ENCODE measurements around the gene ATP5MC2.
"Not testable (repeated sequence)": the region's sequence is repeated elsewhere in the genome, so short reads cannot be mapped to it uniquely, and the experiment has no call there.

ATP5MC2 gene

GRCh38 chr12:53646300-53646699, 29.6 kb downstream of the ATP5MC2 start:
- not testable (repeated sequence) for DNase-seq (ENCODE audit: low read depth in 2 of 2)

DNA sequence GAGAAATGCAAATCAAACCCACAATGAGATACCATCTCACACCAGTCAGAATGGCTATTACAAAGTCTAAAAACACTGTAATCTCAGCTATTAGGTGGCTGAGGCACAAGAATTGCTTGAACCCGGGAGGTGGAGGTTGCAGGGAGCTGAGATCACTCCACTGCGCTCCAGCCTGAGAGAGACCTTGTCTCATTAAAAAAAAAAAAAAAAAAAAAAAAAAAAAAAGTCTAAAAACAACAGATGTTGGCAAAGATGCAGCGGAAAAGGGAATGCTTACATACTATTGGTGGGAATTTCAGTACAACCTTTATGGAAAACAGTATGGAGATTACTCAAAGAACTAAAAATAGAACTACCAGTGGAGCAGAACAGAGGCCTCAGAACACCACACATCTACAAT, 30.7 kb downstream of the ATP5MC2 start:
- no peak for DNase-seq (ENCODE audit: low read depth in 2 of 2)

- DNase-seq (ENCODE audit: low read depth in 2 of 2) = no peak
These were observed 31.8 kb downstream of the ATP5MC2 start for GRCh38 chr12:53644133-53644532.

- DNase-seq (ENCODE audit: low read depth in 2 of 2) = no peak
These were observed 32.5 kb downstream of the ATP5MC2 start for GRCh38 chr12:53643232-53643979.

- DNase-seq (ENCODE audit: low read depth in 2 of 2) = no peak
These were observed 37.8 kb downstream of the ATP5MC2 start for GRCh38 chr12:53638057-53638456.

GRCh38 chr12:53636641-53637040, 39.2 kb downstream of the ATP5MC2 start:
- no peak for DNase-seq (ENCODE audit: low read depth in 2 of 2)

- not testable (repeated sequence) for DNase-seq (ENCODE audit: low read depth in 2 of 2)
These were observed 40.2 kb downstream of the ATP5MC2 start for GRCh38 chr12:53635708-53636107.

GRCh38 chr12:53631721-53632120, 44.2 kb downstream of the ATP5MC2 start:
- no peak for DNase-seq (ENCODE audit: low read depth in 2 of 2)

DNA sequence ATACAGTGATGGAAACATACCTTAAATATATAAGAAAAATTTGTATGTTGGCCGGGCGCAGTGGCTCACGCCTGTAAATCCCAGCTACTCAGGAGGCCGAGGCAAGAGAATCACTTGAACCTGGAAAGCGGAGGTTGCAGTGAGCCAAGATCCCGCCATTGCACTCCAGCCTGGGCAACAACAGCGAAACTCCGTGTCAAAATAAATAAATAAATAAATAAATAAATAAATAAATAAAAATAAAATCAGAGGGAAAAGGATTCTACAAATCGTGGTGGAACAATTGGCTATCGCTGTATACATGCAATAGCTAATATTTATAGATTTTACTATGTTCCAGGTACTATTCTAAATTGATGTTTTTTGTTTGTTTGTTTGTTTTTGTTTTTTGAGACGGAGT, 48.0 kb downstream of the ATP5MC2 start:
- no peak for DNase-seq (ENCODE audit: low read depth in 2 of 2)

DNA sequence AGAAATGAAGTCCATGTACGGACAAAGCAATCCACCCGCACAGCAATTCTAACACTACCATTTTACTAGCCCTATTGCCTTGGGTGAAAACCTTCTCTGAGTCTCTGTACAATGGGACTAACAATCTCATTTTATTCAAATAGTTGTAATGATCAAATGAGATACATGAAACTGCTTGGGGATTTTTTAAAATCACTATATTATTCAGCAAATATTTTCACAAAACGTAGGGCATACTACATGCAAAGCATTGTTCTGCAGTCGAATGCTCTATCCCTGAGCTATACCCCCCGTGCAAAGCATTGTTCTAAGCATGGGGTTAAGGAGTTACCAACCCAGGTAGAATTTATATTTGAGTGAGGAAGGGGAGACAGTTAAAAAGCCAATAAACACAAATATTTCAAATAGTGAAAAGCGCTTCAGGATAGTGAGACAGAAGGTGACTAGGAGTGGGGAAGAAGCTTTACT, 49.1 kb downstream of the ATP5MC2 start:
- no peak for DNase-seq (ENCODE audit: low read depth in 2 of 2)

DNA sequence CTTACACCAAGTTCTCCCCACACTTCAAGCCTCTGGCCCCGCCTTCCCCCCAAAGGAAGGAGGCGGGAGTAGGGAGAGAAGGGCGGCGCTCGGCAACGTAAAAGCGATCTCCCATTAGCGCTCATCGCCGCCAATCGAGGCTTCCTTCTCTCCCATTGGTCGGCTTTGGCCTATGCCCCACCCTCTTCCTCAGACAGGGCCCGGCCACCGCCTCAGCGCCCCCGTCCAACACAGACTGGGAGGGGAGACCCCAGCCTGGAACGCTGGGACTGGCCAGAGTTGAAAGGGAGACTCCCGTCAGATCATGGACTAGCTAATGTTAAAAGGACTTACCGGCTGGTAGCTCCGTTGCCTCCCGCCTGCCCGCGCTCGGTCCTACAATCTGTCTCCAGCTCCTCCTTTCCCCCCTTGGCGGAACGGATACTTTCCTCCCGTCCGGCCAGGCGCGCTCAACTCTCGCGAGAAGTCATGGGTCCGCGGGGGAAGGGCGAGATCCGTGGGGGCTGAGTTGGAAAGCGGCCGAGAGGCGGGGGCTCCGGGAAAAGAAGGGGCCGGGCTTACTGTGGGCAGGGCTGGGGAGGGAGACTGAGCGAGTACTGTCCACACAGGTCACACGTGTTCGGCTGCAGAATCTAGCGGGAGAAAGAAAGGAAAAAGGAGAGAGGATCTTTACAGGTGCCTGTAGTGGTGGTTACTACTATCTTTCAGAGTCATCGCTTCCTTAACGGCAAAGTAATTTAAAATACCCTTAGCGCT, 49.8 kb downstream of the ATP5MC2 start, which contains the start of gene ATF7:
Gene ATF7, minus strand, starts transcription at position 437 of the 756 bp plus-strand sequence. CDS start 25,382 bp downstream, outside the sequence.
- peak; percentile 95 to 98 for DNase-seq (ENCODE audit: low read depth in 2 of 2)

DNA sequence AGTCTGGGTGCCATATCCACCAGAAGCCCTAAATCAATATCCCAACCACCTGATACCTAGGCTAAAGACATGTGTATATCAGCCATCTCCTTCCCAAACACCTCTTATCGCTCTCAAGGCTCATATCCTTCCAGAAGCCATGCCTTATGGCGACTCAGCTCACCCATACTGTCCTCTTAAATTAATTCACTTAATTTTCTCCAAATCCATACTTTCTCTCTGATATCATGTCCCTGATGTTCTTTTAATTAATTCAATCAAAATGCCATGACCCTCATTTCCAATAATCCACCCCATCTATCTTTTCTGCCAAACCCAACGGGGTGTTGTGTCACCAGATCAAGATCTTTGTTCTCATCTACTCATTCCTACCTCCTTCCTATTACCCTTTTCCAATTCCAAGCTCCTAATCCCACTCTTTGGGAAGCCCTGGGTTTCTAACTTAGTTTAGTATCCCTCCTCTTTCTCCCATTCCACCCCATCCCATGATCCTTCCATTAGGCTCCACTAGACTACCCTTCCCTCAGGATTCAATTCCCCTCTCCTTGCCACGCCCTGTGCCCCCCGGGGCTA, 50.4 kb downstream of the ATP5MC2 start:
- no peak for DNase-seq (ENCODE audit: low read depth in 2 of 2)

DNA sequence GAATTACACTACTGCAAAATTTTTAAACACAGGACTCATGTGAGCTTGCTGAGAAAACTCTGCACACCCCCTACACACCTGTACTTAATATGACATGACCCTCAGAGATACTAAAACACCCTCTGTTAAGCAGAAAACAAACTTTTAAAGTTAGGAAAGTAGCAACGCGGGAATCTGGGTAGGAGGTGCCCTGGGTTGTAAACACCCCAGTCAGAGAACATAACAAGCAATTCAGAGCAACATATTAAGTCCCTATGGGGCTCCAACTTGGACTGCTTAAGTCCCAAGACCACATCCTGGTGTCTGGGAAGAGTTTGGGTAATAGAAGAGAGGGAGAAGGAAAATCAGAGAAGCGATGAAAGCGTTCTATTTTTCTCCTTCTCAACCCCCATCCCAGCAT, 50.9 kb downstream of the ATP5MC2 start:
- no peak for DNase-seq (ENCODE audit: low read depth in 2 of 2)

- DNase-seq (ENCODE audit: low read depth in 2 of 2) = no peak
These were observed 51.4 kb downstream of the ATP5MC2 start for GRCh38 chr12:53624458-53624857.

- no peak for DNase-seq (ENCODE audit: low read depth in 2 of 2)
These were observed 52.1 kb downstream of the ATP5MC2 start for GRCh38 chr12:53623548-53624385.

DNA sequence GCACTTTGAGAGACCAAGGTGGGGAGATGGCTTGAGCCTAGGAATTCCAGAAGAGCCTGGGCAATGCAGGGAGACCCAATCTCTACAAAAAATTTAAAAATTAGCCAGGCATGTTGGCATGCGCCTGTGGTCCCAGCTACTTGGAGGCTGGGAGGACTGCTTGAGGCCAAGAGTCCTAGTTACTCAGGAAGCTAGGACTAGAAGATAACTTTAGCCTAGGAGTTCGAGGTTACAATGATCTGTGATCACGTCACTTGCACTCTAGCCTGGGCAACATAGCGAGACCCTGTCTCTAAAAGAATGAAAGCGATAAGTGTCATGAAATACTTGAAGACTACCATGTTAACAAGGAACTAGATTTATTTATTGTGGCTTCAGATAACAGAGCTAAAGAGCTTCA, 53.2 kb downstream of the ATP5MC2 start:
- DNase-seq (ENCODE audit: low read depth in 2 of 2) = no peak

DNA sequence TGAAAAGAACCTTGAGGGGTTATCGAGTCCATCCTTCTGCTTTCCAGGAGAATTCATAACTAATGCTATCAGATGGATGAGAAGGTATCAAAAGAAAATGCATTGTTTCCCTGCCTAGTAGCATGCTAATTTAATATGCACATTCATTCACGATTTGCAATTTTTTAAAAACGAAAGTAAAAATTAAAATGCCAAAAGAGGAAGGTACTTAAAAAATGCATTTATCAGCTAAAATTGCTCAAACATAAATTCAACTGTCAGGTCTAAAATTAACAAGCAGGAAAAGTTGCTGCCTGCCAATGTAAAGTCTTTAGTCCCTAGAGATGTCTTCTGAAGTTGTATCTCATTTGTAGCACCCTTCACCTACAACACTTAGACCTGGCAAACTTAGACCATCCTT, 57.6 kb downstream of the ATP5MC2 start:
- DNase-seq (ENCODE audit: low read depth in 2 of 2) = no peak

DNA sequence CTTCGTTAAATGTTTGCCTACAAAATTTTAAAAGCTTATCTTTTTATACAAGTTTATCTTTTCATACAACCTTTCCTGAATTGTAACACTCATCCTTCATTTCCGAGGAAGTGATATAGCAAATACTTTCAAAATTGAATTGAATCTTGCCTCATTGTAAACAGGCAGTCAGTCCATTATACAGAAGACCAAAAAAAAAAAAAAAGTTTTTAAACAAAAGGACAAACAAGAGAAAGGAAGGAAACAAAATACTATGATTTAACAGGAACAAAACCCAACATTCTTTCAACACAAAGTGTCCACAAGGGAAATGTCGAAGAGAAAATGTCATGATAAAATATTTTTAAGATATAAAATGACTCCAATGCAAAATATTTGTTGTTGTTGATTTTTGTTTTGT, 58.2 kb downstream of the ATP5MC2 start:
- DNase-seq (ENCODE audit: low read depth in 2 of 2) = no peak

DNA sequence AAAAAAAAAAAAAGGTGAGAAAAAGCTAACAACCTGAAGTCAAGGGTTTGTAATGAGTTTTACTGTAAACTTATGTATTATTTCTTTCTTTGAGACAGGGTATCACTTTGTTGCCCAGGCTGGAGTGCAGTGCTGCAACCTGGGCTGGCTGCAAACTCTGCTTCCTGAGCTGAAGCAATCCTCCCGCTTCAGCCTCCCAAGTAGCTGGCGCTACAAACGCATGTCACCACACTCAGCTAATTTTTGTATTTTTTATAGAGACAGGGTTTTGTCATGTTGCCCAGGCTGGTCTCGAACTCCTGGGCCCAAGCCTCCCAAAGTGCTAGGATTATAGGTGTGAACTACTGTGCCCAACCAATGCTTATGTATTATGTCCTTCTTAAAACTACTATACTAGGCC, 58.9 kb downstream of the ATP5MC2 start:
- DNase-seq (ENCODE audit: low read depth in 2 of 2) = no peak
